NCI-H2227 treated with DMSO at 0.1 percent for 48 hours (cell line): ENCODE results near the gene CAMLG.
"Not testable (repeated sequence)": the region's sequence is repeated elsewhere in the genome, so short reads cannot be mapped to it uniquely, and the experiment has no call there.

Experiments used
- DNase-seq: peaks from one replicate; lab custom pipeline; 2025; lab: John Stamatoyannopoulos, UW

CAMLG gene

GRCh38 chr5:134738133-134738962 lies at the start of gene CAMLG:
Gene CAMLG (plus strand): TSS chr5:134738548. CDS start chr5:134738621, 73 bp downstream.
- DNase-seq: peak; percentile 87

GRCh38 chr5:134690144-134690543 lies 48.2 kb upstream of the CAMLG start:
- not testable (repeated sequence) for DNase-seq

GRCh38 chr5:134692722-134693121 lies 45.6 kb upstream of the CAMLG start:
- DNase-seq: no peak

GRCh38 chr5:134708301-134708700 lies 30.0 kb upstream of the CAMLG start:
- no peak for DNase-seq

GRCh38 chr5:134714120-134714519 lies 24.2 kb upstream of the CAMLG start:
- DNase-seq: no peak

- DNase-seq: no peak
These were observed 23.8 kb upstream of the CAMLG start for GRCh38 chr5:134714541-134714940.

GRCh38 chr5:134715466-134715865 lies 22.9 kb upstream of the CAMLG start:
- DNase-seq: not testable (repeated sequence)

- no peak for DNase-seq
These were observed 13.5 kb upstream of the CAMLG start for GRCh38 chr5:134724872-134725271.

GRCh38 chr5:134732819-134733218 lies 5.5 kb upstream of the CAMLG start:
- no peak for DNase-seq

- DNase-seq: no peak
These were observed 3.1 kb upstream of the CAMLG start for GRCh38 chr5:134735243-134735642.

GRCh38 chr5:134736173-134736812 lies 2.1 kb upstream of the CAMLG start:
- no peak for DNase-seq

- DNase-seq: no peak
These were observed 764 bp downstream of the CAMLG start for GRCh38 chr5:134738963-134739661.

GRCh38 chr5:134741052-134741451 lies 2.7 kb downstream of the CAMLG start:
- DNase-seq: peak; percentile 6

GRCh38 chr5:134742134-134742533 lies 3.8 kb downstream of the CAMLG start:
- no peak for DNase-seq

- no peak for DNase-seq
These were observed 11.1 kb downstream of the CAMLG start for GRCh38 chr5:134749415-134749814.

- no peak for DNase-seq
These were observed 19.8 kb downstream of the CAMLG start for GRCh38 chr5:134758176-134758503.

- peak; percentile 88 for DNase-seq
These were observed 20.4 kb downstream of the CAMLG start, which contains the start of gene DDX46 for GRCh38 chr5:134758504-134759341. Gene DDX46 (plus strand): TSS chr5:134758779. CDS start chr5:134758939, 160 bp downstream.

- DNase-seq: not testable (repeated sequence)
These were observed 29.4 kb downstream of the CAMLG start for GRCh38 chr5:134767528-134768291.

- no peak for DNase-seq
These were observed 30.9 kb downstream of the CAMLG start for GRCh38 chr5:134769206-134769605.

GRCh38 chr5:134772461-134773125 lies 34.2 kb downstream of the CAMLG start:
- DNase-seq: no peak

- DNase-seq: no peak
These were observed 39.0 kb downstream of the CAMLG start for GRCh38 chr5:134777366-134777765.
